Suprapubic skin (tissue), 4 donors: ENCODE data around the gene CRIP2.

ENCODE experiments used
- CTCF ChIP-seq, 2 donors: fragments of 200-600 bp in 1 of 2; fragments of 450-650 bp in 1 of 2; sonication (generic) in 1 of 2; IDR thresholded peaks; one replicate each; pipeline ENCODE4 v1.5.1; 2016 to 2019; ENCODE audit warnings: antibody characterized with exemption in 2 of 2, mild to moderate bottlenecking in 1 of 2, moderate library complexity in 1 of 2
- POLR2A ChIP-seq, 2 donors: fragments of 450-650 bp; IDR thresholded peaks; one replicate each; pipeline ENCODE4 v1.6.1; 2017; ENCODE audit warnings: antibody characterized with exemption in 2 of 2, mild to moderate bottlenecking in 2 of 2, moderate library complexity in 2 of 2
- POLR2AphosphoS5 ChIP-seq, 3 donors: sonication (generic); formaldehyde crosslinking; IDR thresholded peaks; one replicate each; pipeline ENCODE4 v1.6.1; 2017; ENCODE audit warnings: antibody characterized with exemption in 3 of 3

DNA sequence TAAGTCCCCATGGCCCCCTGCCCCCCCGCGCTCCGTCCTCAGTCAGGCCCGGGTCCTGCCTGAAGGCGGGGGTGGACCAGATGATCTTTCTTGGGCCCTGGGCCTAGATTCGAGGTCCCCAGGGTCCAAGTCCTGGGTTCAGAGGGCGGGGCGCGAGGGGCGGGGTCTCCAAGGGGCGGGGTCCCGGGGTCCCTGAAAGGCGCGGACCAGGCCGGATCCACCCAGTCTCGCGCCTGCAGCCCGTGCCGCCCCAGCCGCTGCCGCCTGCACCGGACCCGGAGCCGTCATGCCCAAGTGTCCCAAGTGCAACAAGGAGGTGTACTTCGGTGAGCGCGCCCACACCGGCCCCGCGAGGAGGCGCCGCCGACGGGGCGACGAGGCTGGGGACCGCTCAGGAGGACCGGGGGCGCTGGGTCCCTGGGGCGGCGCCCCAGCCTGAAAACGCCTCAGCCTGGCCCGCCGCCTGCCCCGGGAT is 12.4 kb downstream of the CRIP2 start:
- peak in 1 of 3 donors; percentile 50 for TF ChIP-seq POLR2AphosphoS5 (IDR thresholded peaks at IDR 0.05)
- TF ChIP-seq CTCF (IDR thresholded peaks at IDR 0.05): no peak
- peak in 1 of 2 donors; percentile 65 for TF ChIP-seq POLR2A (IDR thresholded peaks at IDR 0.05)
